Prostate gland (tissue), 2 donors: ENCODE data around the gene SPARCL1.

Source experiments
- POLR2A ChIP-seq: fragments of 450-650 bp; IDR thresholded peaks from one replicate; pipeline ENCODE4 v1.6.1; 2016; ENCODE audit warnings: antibody characterized with exemption, mild to moderate bottlenecking
- TF ChIP-seq, protein P1 (sequence below), 4 experiments: fragments of 200-600 bp in 2 of 4; fragments of 450-650 bp in 2 of 4; sonication (generic) in 2 of 4; IDR thresholded peaks; 1 replicate in 3 of 4; 2 replicates in 1 of 4; pipeline ENCODE4 v1.5.1; 2016 to 2019; ENCODE audit warnings: antibody characterized with exemption in 4 of 4, mild to moderate bottlenecking in 2 of 4, moderate library complexity in 2 of 4

- no peak for TF ChIP-seq POLR2A
- TF ChIP-seq, protein P1, sequence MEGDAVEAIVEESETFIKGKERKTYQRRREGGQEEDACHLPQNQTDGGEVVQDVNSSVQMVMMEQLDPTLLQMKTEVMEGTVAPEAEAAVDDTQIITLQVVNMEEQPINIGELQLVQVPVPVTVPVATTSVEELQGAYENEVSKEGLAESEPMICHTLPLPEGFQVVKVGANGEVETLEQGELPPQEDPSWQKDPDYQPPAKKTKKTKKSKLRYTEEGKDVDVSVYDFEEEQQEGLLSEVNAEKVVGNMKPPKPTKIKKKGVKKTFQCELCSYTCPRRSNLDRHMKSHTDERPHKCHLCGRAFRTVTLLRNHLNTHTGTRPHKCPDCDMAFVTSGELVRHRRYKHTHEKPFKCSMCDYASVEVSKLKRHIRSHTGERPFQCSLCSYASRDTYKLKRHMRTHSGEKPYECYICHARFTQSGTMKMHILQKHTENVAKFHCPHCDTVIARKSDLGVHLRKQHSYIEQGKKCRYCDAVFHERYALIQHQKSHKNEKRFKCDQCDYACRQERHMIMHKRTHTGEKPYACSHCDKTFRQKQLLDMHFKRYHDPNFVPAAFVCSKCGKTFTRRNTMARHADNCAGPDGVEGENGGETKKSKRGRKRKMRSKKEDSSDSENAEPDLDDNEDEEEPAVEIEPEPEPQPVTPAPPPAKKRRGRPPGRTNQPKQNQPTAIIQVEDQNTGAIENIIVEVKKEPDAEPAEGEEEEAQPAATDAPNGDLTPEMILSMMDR (IDR thresholded peaks at IDR 0.05), result no peak
These were observed 101.7 kb downstream of the SPARCL1 start for GRCh38 chr4:87427518-87427868.
